ENCODE results near the gene ANKRD40. TPM values are rescaled to one million over a fixed set of nuclear protein-coding genes. Genes with fewer than 3 reads are reported as not detected.

ANKRD40 gene
- total RNA-seq, 4 donors from 2014 or later = 22.4 to 31.1 (median 22.7) TPM

DNA sequence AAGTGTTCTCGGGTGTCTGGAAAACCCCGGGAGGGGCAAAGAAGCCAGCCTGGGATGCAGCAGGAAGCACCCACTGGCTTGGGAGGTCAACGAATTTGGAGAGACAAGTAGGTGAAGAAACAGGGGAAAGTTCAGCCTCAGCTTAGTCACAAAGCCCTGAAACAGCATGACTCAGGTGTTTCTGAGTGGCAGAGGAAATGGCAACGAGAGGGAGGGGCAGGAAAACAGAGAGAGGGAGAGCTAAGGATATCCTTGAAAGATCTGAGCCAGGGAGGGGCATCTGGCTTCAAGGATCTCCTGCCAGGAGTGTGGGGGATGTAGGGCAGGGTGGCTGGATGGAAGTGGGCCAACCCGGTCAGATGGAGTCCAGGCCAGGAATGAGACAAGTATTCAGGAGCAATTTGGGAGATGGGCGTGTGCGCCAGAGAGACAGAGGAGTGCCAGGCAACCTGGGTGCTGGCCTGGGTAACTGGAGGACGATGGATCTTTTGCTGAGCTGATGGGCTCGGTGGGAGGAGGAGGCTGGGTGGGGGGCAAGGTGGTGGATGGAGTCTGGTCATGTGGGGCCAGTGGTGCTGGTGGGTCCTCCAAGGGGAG is 45.8 kb downstream of the ANKRD40 start:
- WGBS, 2 donors = 34 to 35% methylated on average over 9 of the region's 9 CpGs
- no peak for TF ChIP-seq POLR2A (IDR thresholded peaks at IDR 0.05)
- TF ChIP-seq, protein P1, sequence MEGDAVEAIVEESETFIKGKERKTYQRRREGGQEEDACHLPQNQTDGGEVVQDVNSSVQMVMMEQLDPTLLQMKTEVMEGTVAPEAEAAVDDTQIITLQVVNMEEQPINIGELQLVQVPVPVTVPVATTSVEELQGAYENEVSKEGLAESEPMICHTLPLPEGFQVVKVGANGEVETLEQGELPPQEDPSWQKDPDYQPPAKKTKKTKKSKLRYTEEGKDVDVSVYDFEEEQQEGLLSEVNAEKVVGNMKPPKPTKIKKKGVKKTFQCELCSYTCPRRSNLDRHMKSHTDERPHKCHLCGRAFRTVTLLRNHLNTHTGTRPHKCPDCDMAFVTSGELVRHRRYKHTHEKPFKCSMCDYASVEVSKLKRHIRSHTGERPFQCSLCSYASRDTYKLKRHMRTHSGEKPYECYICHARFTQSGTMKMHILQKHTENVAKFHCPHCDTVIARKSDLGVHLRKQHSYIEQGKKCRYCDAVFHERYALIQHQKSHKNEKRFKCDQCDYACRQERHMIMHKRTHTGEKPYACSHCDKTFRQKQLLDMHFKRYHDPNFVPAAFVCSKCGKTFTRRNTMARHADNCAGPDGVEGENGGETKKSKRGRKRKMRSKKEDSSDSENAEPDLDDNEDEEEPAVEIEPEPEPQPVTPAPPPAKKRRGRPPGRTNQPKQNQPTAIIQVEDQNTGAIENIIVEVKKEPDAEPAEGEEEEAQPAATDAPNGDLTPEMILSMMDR (IDR thresholded peaks at IDR 0.05) = no peak
- peak in 1 of 2 donors; percentile 51 for DNase-seq (ENCODE audit: low spot score in 2 of 2)
- H3K4me3 ChIP-seq (ENCODE audit: low read depth, poor library complexity, severe bottlenecking) = no peak overlapping the region
- intact Hi-C loops (cut with DNase I; ENCODE audit: low total_unique reads) = no loop called here

DNA sequence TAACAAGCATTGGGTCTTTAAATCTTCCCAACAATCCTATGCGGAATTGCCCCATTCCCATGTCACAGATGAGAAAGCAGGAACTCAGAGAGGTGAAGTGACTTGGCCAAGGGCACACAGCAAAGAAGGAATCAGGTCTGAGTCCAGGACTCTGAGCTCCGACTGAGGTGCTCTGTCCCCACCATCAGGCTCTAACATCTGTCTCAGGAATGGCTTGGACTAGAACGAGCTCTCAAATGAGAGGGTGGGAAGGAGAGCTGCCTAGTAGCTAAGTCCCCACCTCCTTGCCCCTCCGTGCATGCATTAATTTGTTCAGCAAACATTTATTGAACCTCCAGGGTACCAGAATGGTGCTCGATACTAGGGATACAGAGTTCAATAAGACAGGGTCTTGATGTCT is 46.4 kb downstream of the ANKRD40 start:
- TF ChIP-seq POLR2A (IDR thresholded peaks at IDR 0.05) = no peak
- TF ChIP-seq, protein P1 (IDR thresholded peaks at IDR 0.05) = no peak
- H3K4me3 ChIP-seq (ENCODE audit: low read depth, poor library complexity, severe bottlenecking) = no peak overlapping the region
- 71 to 73% methylated on average over 5 of the region's 5 CpGs for WGBS, 2 donors
- no peak for DNase-seq (ENCODE audit: low spot score in 2 of 2)
- intact Hi-C loops (cut with DNase I; ENCODE audit: low total_unique reads) = no loop called here

DNA sequence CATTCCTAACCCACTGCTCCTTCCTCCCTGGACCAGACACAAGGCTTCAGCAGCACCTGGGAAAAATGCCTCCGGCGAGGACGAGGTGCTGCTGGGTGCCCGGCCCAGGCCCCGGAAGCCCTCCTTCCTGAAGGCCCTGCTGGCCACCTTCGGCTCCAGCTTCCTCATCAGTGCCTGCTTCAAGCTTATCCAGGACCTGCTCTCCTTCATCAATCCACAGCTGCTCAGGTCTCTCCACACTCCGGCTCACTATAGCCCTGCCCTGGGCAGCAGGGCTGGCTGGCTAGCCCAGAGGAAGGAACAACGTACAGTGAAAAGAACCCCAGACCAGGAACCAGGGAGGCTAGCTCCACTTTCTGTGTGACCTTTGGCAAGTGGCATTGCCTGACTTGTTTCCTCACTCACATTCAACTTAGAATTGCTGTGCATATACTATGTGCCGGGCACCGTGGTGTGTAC is 46.8 kb downstream of the ANKRD40 start:
- no peak overlapping the region for H3K4me3 ChIP-seq (ENCODE audit: low read depth, poor library complexity, severe bottlenecking)
- TF ChIP-seq, protein P1 (IDR thresholded peaks at IDR 0.05) = no peak
- TF ChIP-seq POLR2A (IDR thresholded peaks at IDR 0.05) = no peak
- no peak for DNase-seq (ENCODE audit: low spot score in 2 of 2)
- 73 to 87% methylated on average over 10 of the region's 10 CpGs for WGBS, 2 donors
- intact Hi-C loops (cut with DNase I; ENCODE audit: low total_unique reads) = no loop called here

DNA sequence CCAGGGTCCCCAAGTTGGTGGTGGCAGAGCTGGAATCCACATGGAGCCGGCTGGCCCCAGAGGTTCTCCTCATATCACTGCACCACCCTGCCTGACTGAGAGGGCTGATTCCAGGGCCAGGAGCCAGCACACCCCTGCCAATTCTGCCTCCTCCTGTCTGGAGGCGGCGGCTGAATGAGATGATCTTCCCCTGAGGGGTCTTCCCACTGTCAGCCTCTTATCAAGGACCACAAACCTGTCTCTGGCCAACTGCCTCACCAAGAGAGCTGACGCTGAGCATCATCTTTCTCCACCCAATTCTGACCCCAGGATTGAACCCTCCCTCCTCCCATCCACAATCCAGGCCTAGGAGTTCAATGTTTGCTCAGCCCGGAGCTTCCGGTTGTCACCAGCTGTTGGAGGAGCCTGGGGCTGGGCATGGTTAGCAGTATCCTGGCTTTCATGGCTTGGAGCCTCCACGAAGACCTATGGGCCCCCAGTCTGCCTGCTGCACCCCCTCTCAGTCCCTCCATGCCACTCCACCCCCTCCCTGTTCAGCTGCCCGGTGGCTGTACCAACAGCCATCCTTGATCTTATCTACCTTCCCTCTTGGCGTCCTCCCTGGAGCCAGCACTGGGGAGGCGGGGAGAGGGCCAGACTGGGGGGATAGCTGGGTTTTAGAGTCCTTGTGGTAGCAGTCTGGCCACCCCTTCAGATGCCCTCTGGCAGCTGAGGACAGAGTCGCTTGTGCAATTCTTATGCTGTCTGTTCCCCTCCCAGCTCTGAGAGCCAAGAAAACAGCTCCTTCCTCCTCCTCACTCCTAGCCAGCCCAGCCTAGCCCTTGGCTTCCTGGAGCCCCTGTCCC is 47.5 kb downstream of the ANKRD40 start:
- WGBS, 2 donors = 41 to 44% methylated on average over 11 of the region's 11 CpGs
- DNase-seq (ENCODE audit: low spot score in 2 of 2) = no peak
- H3K4me3 ChIP-seq (ENCODE audit: low read depth, poor library complexity, severe bottlenecking) = no peak overlapping the region
- intact Hi-C loops (cut with DNase I; ENCODE audit: low total_unique reads) = no loop called here
- no peak for TF ChIP-seq POLR2A (IDR thresholded peaks at IDR 0.05)
- TF ChIP-seq, protein P1 (IDR thresholded peaks at IDR 0.05) = no peak

DNA sequence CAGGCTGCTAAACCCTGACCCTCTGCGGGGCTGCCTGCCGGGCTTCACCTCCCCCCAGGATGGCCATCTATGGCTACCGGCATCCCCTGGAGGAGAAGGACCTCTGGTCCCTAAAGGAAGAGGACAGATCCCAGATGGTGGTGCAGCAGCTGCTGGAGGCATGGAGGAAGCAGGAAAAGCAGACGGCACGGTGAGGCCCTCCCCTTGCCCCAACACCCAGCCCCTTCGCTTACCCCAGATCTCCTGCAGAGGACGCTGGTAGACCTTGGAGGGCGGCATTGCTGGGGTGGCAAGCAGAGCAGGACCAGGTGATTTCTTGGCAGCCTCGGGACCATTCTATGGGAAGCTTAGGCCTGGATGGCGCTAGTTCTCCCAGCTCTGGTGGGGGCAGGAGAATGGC is 48.5 kb downstream of the ANKRD40 start:
- H3K4me3 ChIP-seq (ENCODE audit: low read depth, poor library complexity, severe bottlenecking) = no peak overlapping the region
- intact Hi-C loops (cut with DNase I; ENCODE audit: low total_unique reads) = no loop called here
- TF ChIP-seq, protein P1 (IDR thresholded peaks at IDR 0.05) = no peak
- no peak for TF ChIP-seq POLR2A (IDR thresholded peaks at IDR 0.05)
- no peak for DNase-seq (ENCODE audit: low spot score in 2 of 2)
- 84% methylated on average over 8 to 10 of the region's 10 CpGs for WGBS, 2 donors
